Measurements from ENCODE around the gene CADPS.

CADPS gene

DNA sequence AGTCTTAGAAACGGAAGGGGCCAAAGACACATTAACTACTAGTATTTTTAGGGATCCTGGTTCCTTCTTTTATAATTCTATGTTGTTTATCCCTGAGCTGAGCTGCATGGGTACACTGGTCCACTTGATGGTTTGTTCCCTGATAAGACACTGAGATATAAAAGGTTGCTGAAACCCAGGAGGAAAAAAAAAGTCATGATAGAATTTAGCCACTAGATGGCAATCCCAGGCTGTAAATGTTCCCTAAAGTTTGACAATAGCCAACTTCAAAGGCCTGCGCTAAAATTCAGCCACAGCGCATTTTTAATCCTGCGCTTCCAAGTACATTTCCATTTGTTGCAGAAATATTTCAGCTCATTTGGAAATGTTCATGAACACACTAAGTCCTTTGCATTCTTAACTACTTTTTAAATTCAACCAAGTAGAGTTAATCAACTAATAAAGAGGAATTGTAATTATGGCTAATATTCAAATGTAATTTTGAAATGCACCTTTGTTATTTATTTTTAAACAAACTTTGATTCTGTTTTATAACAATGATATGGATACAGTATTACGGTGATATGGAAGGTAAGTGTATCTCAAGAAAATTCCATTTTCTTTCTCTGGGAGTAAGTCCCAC lies 252.6 kb downstream of the CADPS start:
- TF ChIP-seq, protein P1, sequence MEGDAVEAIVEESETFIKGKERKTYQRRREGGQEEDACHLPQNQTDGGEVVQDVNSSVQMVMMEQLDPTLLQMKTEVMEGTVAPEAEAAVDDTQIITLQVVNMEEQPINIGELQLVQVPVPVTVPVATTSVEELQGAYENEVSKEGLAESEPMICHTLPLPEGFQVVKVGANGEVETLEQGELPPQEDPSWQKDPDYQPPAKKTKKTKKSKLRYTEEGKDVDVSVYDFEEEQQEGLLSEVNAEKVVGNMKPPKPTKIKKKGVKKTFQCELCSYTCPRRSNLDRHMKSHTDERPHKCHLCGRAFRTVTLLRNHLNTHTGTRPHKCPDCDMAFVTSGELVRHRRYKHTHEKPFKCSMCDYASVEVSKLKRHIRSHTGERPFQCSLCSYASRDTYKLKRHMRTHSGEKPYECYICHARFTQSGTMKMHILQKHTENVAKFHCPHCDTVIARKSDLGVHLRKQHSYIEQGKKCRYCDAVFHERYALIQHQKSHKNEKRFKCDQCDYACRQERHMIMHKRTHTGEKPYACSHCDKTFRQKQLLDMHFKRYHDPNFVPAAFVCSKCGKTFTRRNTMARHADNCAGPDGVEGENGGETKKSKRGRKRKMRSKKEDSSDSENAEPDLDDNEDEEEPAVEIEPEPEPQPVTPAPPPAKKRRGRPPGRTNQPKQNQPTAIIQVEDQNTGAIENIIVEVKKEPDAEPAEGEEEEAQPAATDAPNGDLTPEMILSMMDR (IDR thresholded peaks at IDR 0.05; ENCODE audit: insufficient read depth, low read length) = peak; percentile 8
- TF ChIP-seq, protein P2, sequence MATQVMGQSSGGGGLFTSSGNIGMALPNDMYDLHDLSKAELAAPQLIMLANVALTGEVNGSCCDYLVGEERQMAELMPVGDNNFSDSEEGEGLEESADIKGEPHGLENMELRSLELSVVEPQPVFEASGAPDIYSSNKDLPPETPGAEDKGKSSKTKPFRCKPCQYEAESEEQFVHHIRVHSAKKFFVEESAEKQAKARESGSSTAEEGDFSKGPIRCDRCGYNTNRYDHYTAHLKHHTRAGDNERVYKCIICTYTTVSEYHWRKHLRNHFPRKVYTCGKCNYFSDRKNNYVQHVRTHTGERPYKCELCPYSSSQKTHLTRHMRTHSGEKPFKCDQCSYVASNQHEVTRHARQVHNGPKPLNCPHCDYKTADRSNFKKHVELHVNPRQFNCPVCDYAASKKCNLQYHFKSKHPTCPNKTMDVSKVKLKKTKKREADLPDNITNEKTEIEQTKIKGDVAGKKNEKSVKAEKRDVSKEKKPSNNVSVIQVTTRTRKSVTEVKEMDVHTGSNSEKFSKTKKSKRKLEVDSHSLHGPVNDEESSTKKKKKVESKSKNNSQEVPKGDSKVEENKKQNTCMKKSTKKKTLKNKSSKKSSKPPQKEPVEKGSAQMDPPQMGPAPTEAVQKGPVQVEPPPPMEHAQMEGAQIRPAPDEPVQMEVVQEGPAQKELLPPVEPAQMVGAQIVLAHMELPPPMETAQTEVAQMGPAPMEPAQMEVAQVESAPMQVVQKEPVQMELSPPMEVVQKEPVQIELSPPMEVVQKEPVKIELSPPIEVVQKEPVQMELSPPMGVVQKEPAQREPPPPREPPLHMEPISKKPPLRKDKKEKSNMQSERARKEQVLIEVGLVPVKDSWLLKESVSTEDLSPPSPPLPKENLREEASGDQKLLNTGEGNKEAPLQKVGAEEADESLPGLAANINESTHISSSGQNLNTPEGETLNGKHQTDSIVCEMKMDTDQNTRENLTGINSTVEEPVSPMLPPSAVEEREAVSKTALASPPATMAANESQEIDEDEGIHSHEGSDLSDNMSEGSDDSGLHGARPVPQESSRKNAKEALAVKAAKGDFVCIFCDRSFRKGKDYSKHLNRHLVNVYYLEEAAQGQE (IDR thresholded peaks at IDR 0.05; ENCODE audit: insufficient replicate concordance, low read depth) = no peak
- Histone ChIP-seq H3K27ac (replicated peaks) (no peak overlapping the region), H3K27me3 (ENCODE audit: insufficient read depth, poor library complexity, severe bottlenecking) (no peaks in the 10 kb centered on the region), H3K4me3 (replicated peaks; ENCODE audit: insufficient read depth, low read length) (no peak overlapping the region)
- DNase-seq (ENCODE audit: low read depth in 1 of 2, low spot score in 1 of 2) = peak in 1 of 2 experiments; percentile 7

DNA sequence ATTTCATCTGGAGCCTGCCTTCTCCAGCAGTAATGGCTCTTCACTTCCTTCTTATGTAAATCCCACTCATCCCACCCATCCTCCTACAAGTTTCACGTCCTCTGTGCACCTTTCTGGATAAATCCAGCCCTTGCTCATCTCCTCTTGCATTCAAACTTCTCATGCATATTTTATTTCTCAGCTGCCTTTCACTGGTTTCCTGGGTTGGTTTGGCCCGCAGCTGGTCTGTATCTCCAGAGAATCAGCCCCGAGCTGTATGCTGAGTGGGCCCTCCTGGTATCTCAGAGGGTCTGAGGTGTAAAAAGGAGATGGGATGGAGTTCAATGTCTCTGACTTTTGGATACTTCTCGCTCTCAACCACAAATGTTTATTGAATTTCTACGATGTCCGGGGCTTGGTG lies 253.3 kb downstream of the CADPS start:
- no peak overlapping the region for H3K4me3 ChIP-seq (replicated peaks; ENCODE audit: insufficient read depth, low read length)
- H3K27ac ChIP-seq (replicated peaks) = no peak overlapping the region
- no peaks in the 10 kb centered on the region for H3K27me3 ChIP-seq (ENCODE audit: insufficient read depth, poor library complexity, severe bottlenecking)
- TF ChIP-seq, protein P1 (IDR thresholded peaks at IDR 0.05; ENCODE audit: insufficient read depth, low read length) = no peak
- TF ChIP-seq GABPA (IDR thresholded peaks at IDR 0.05; ENCODE audit: low read depth) (no peak), SPI1 (IDR thresholded peaks at IDR 0.05; ENCODE audit: borderline replicate concordance, low read depth) (no peak), POLR2AphosphoS5 (IDR thresholded peaks at IDR 0.05; ENCODE audit: low read depth) (no peak)
- TF ChIP-seq, protein P2 (IDR thresholded peaks at IDR 0.05; ENCODE audit: insufficient replicate concordance, low read depth) = no peak
- DNase-seq (ENCODE audit: low read depth in 1 of 2, low spot score in 1 of 2) = no peak

DNA sequence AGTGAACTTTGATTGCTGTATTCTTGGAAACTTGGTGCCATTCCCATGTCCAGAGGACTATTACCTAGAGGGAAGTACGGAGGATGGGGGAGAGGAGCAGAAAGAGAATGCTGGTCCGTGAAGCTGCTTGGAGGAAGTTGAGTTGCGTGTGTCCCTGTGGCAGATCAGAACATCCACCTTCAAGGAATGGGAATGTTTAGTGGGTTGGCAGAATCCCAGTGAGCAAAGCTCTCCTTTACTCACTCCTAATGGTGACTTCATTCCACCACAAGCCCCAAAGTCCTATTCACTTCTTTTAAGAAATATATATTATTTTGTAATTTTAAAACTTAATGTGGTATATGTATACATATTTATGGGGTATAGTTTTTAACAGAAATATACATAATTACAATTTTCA lies 254.0 kb downstream of the CADPS start:
- no peak for DNase-seq (ENCODE audit: low read depth in 1 of 2, low spot score in 1 of 2)
- no peaks in the 10 kb centered on the region for H3K27me3 ChIP-seq (ENCODE audit: insufficient read depth, poor library complexity, severe bottlenecking)
- H3K27ac ChIP-seq (replicated peaks) = no peak overlapping the region
- no peak overlapping the region for H3K4me3 ChIP-seq (replicated peaks; ENCODE audit: insufficient read depth, low read length)
- TF ChIP-seq, protein P2 (IDR thresholded peaks at IDR 0.05; ENCODE audit: insufficient replicate concordance, low read depth) = no peak
- TF ChIP-seq SPI1 (IDR thresholded peaks at IDR 0.05; ENCODE audit: borderline replicate concordance, low read depth) = no peak
- TF ChIP-seq, protein P1 (IDR thresholded peaks at IDR 0.05; ENCODE audit: insufficient read depth, low read length) = no peak
- TF ChIP-seq POLR2AphosphoS5 (IDR thresholded peaks at IDR 0.05; ENCODE audit: low read depth) = no peak
- no peak for TF ChIP-seq GABPA (IDR thresholded peaks at IDR 0.05; ENCODE audit: low read depth)
